Neuronal stem cell (in vitro differentiated cells): ENCODE results near the gene B4GALT1. TPM values are rescaled to one million over a fixed set of nuclear protein-coding genes. Genes with fewer than 3 reads are reported as not detected.

Source experiments
- DNase-seq: peaks from one replicate; pipeline ENCODE4 v3.0.0-alpha.2; 2013; ENCODE audit warnings: low spot score
- H2AFZ ChIP-seq: one replicate; pipeline ENCODE4 v1.6.1; 2013; ENCODE audit warnings: mild to moderate bottlenecking, low read length, inconsistent platforms
- H2AK5ac ChIP-seq: 2 replicates; pipeline ENCODE4 v1.6.1; 2013; ENCODE audit warnings: low read depth, mild to moderate bottlenecking, inconsistent platforms, low read length, moderate library complexity, mixed read lengths
- H2BK120ac ChIP-seq: 2 replicates; pipeline ENCODE4 v1.6.1; 2013; ENCODE audit warnings: low read depth, mild to moderate bottlenecking, inconsistent platforms, low read length, moderate library complexity, mixed read lengths
- H2BK12ac ChIP-seq: one replicate; pipeline ENCODE4 v1.6.1; 2013; ENCODE audit warnings: low read length, inconsistent platforms
- H2BK15ac ChIP-seq: 2 replicates; pipeline ENCODE4 v1.6.1; 2013; ENCODE audit warnings: mild to moderate bottlenecking, low read length, inconsistent platforms, mixed read lengths
- H2BK5ac ChIP-seq: one replicate; pipeline ENCODE4 v1.6.1; 2013; ENCODE audit warnings: inconsistent platforms, mild to moderate bottlenecking, low read length, moderate library complexity
- H3K14ac ChIP-seq: one replicate; pipeline ENCODE4 v1.6.1; 2013; ENCODE audit warnings: low read length, inconsistent platforms
- H3K18ac ChIP-seq: 2 replicates; pipeline ENCODE4 v1.6.1; 2013; ENCODE audit warnings: low read length, inconsistent platforms
- H3K23ac ChIP-seq: 2 replicates; pipeline ENCODE4 v1.6.1; 2013; ENCODE audit warnings: low read depth, mild to moderate bottlenecking, mixed read lengths, low read length, inconsistent platforms; ENCODE audit not compliant: poor library complexity
- H3K27ac ChIP-seq: replicated peaks from 3 replicates; pipeline ENCODE4 v1.5.1; 2013; ENCODE audit warnings: low read length, inconsistent platforms
- H3K27me3 ChIP-seq, 3 experiments: 2 replicates each; pipeline ENCODE4 v1.6.1; 2013; ENCODE audit warnings: low read length in 3 of 3, mild to moderate bottlenecking in 2 of 3, inconsistent platforms in 1 of 3, low read depth in 1 of 3, mixed read lengths in 1 of 3, moderate library complexity in 1 of 3; ENCODE audit not compliant: control insufficient read depth in 3 of 3, insufficient read depth in 3 of 3
- H3K36me3 ChIP-seq, 2 donors: replicated peaks in 1 of 2; 2 replicates each; pipeline ENCODE4 v1.6.1; 2013; ENCODE audit warnings: low read length in 2 of 2; ENCODE audit not compliant: control insufficient read depth in 2 of 2, insufficient read depth in 2 of 2
- H3K4ac ChIP-seq: 2 replicates; pipeline ENCODE4 v1.6.1; 2013; ENCODE audit warnings: inconsistent platforms, mild to moderate bottlenecking, low read length, moderate library complexity
- H3K4me1 ChIP-seq, 2 donors: 1 replicate in 1 of 2; 2 replicates in 1 of 2; pipeline ENCODE4 v1.6.1; 2013; ENCODE audit warnings: low read length in 2 of 2, low read depth in 1 of 2; ENCODE audit not compliant: control insufficient read depth in 2 of 2, insufficient read depth in 1 of 2
- H3K4me2 ChIP-seq: one replicate; pipeline ENCODE4 v1.6.1; 2013; ENCODE audit warnings: mild to moderate bottlenecking, low read length, inconsistent platforms; ENCODE audit not compliant: insufficient read depth, poor library complexity, severe bottlenecking
- H3K4me3 ChIP-seq, 2 donors: 2 replicates each; pipeline ENCODE4 v1.5.1; 2013; ENCODE audit warnings: low read length in 2 of 2, mild to moderate bottlenecking in 2 of 2, inconsistent platforms in 1 of 2, moderate library complexity in 1 of 2
- H3K79me1 ChIP-seq: one replicate; pipeline ENCODE4 v1.6.1; 2013; ENCODE audit warnings: low read depth, mild to moderate bottlenecking, inconsistent platforms, low read length, moderate library complexity
- H3K9ac ChIP-seq: one replicate; pipeline ENCODE4 v1.6.1; 2013; ENCODE audit warnings: mild to moderate bottlenecking, low read depth, low read length, inconsistent platforms; ENCODE audit not compliant: poor library complexity
- H3K9me3 ChIP-seq, 2 donors: replicated peaks in 1 of 2; 2 replicates each; pipeline versions ENCODE3 to v1.6.1; 2013; ENCODE audit warnings: low read length in 2 of 2, mild to moderate bottlenecking in 2 of 2, inconsistent platforms in 1 of 2, low read depth in 1 of 2, mixed read lengths in 1 of 2, moderate library complexity in 1 of 2; ENCODE audit not compliant: control insufficient read depth in 2 of 2, insufficient read depth in 1 of 2
- H4K8ac ChIP-seq: one replicate; pipeline ENCODE4 v1.6.1; 2013; ENCODE audit warnings: low read depth, mild to moderate bottlenecking, inconsistent platforms, low read length, moderate library complexity
- H4K91ac ChIP-seq: one replicate; pipeline ENCODE4 v1.6.1; 2013; ENCODE audit warnings: low read length, low read depth, mild to moderate bottlenecking, inconsistent platforms; ENCODE audit not compliant: poor library complexity
- WGBS, 2 donors: extraction: QIAGEN DNeasy Blood & Tissue Kit; methylation state at CpG; one replicate each; pipeline ENCODE4 v1.1.7; 2013; ENCODE audit warnings: missing lambda C conversion rate in 2 of 2, mixed read lengths in 1 of 2; ENCODE audit not compliant: insufficient read length in 2 of 2, insufficient replicate concordance in 1 of 2; ENCODE audit errors: extremely low coverage in 2 of 2; 5-methylcytosine and 5-hydroxymethylcytosine counted together
- small RNA-seq: library from polyadenylated mRNA; stranded (forward); fragments of <200 nt; extraction: miRNeasy Mini kit (QIAGEN cat#:217004); gene quantifications from one replicate; pipeline ENCODE3, GENCODE V24; 2013; ENCODE audit not compliant: insufficient read depth

Gene B4GALT1

GRCh38 chr9:33065157-33066076 lies 101.7 kb downstream of the B4GALT1 start:
- no peak overlapping the region for H2BK12ac ChIP-seq
- peaks cover 17 to 94% of the 10 kb centered on the region in 2 donors for H3K36me3 ChIP-seq
- WGBS, 2 donors, result no CpG with 5 or more reads among the region's 5 CpGs

More at GRCh38 chr9:33065157-33066076, 101.7 kb downstream of the B4GALT1 start:
- Histone ChIP-seq H3K4me2 (no peak overlapping the region), H3K9ac (no peak overlapping the region), H3K79me1 (peaks cover 2% of the 10 kb centered on the region), H2AK5ac (no peak overlapping the region), H3K27me3 (no peaks in the 10 kb centered on the region), H4K91ac (no peak overlapping the region), H3K4me3 (no peak overlapping the region), H3K14ac (no peak overlapping the region), H3K4me1 (no peaks in the 10 kb centered on the region), H3K18ac (no peak overlapping the region), H2AFZ (no peak overlapping the region), H2BK5ac (no peak overlapping the region), H3K27ac (no peak overlapping the region), H3K23ac (no peak overlapping the region), H4K8ac (no peak overlapping the region), H3K9me3 (no peaks in the 10 kb centered on the region), H2BK120ac (no peak overlapping the region), H3K4ac (no peak overlapping the region), H2BK15ac (no peak overlapping the region)
- no peak for DNase-seq

Small RNA genes within 50 kb of the gene (small RNA-seq; reads per million reads assigned to genes)
- not detected for gene RNU4ATAC15P
